Heart left ventricle (tissue), 13 donors: Measurements from ENCODE around the gene ZNF33B.

Source experiments
- CTCF ChIP-seq, 12 donors: fragments of 200-600 bp; sonication (generic) in 4 of 12; IDR thresholded peaks; one replicate each; pipeline versions ENCODE4 v1.5.0 to v1.8.0; 2018 to 2022; ENCODE audit warnings: antibody characterized with exemption in 12 of 12, mild to moderate bottlenecking in 5 of 12
- POLR2A ChIP-seq, 2 donors: fragments of 450-650 bp; IDR thresholded peaks; one replicate each; pipeline ENCODE4 v1.6.1; 2017; ENCODE audit warnings: antibody characterized with exemption in 2 of 2, mild to moderate bottlenecking in 2 of 2, moderate library complexity in 2 of 2
- donor health status: ischemic (EF 13 %, LVEDD 7.1; RV severe dilation, severe dysfunction).
- donor health status: DM: no; HTN: yes; CAD: no.
- donor health status: DM: no; HTN: no; CAD: no.
- donor health status: ischemic (EF 25% LVEDD 6.9; RV normal size, moderate dysfunction).
- donor health status: ischemic (EF 25% LVEDD 5.7; RV mildly dilated, moderate dysfunction).
- donor health status: ischemic (EF 35%, LVEDD 5.7; RV mildly dilated, moderate dysfunction).
- donor health status: nonischemic (EF 11% LVEDD 7.7; RV severe dilation, severe dysfunction).
- donor health status: DM: yes; HTN: yes; CAD: no.
- donor health status: PGD.
- donor health status: ischemic (EF 29% LVEDD 5.4; RV normal size, mild dysfunction).
- donor health status: nonischemic (EF 23%, LVEDD 6.1; RV moderate dilation, normal function).

DNA sequence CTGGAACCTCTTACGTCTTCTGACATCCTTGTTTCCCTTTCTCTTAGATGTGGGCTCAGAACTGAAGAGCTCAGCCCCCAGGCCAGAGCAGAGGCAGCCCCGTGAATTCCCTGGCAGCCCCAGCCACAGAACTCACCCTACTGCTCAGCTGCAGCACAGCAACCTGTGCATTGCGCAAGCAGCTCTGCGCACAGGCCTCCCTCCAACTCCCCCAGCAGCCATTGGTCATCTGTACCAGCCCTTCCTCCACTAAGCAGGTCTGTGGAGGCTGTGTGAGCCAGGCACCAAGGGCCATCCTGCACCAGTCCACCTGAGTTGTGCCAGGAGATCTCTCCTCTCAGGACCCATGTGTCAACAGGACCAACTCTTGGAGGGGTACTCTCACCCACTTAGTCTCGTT lies 54.5 kb downstream of the ZNF33B start:
- TF ChIP-seq CTCF (IDR thresholded peaks at IDR 0.05), result no peak
- TF ChIP-seq POLR2A (IDR thresholded peaks at IDR 0.05), result no peak
